Keratinocyte (primary cell): ENCODE results near the gene SIVA1.

Source experiments
- EZH2 ChIP-seq: IDR thresholded peaks from one replicate; pipeline ENCODE4 v1.6.1; 2012; ENCODE audit warnings: inconsistent platforms, mild to moderate bottlenecking, low read length, moderate library complexity
- TF ChIP-seq, protein P1 (sequence below), 3 experiments: IDR thresholded peaks in 1 of 3; conservative IDR thresholded peaks in 1 of 3; optimal IDR thresholded peaks in 1 of 3; 2 replicates in 2 of 3; 3 replicates in 1 of 3; pipeline versions ENCODE3 to v1.5.1; 2011; ENCODE audit warnings: low read length in 3 of 3, mild to moderate bottlenecking in 3 of 3, moderate library complexity in 2 of 3, control low read depth in 1 of 3, inconsistent platforms in 1 of 3; ENCODE audit not compliant: insufficient read depth in 2 of 3; ENCODE audit errors: extremely low read depth in 1 of 3

DNA sequence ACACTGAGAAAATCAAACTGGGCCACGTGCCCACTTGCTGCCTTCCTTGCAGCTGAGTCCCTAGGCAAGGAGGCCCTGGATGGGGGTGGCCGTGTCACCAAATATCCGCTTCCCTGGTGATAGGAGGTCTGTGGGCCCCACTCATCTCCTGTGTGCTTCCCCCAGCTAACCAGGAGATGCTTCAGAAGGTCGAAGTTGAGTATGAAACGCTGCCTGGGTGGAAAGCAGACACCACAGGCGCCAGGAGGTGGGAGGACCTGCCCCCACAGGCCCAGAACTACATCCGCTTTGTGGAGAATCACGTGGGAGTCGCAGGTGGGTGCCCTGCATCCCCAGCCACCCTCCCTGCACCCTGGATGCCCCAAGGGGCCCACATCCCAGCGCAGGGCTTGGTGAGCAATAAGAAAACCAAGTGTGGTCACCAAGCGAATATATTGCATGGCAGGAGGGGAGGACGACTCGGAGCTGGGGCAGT, 6.8 kb upstream of the SIVA1 start:
- TF ChIP-seq, protein P1, sequence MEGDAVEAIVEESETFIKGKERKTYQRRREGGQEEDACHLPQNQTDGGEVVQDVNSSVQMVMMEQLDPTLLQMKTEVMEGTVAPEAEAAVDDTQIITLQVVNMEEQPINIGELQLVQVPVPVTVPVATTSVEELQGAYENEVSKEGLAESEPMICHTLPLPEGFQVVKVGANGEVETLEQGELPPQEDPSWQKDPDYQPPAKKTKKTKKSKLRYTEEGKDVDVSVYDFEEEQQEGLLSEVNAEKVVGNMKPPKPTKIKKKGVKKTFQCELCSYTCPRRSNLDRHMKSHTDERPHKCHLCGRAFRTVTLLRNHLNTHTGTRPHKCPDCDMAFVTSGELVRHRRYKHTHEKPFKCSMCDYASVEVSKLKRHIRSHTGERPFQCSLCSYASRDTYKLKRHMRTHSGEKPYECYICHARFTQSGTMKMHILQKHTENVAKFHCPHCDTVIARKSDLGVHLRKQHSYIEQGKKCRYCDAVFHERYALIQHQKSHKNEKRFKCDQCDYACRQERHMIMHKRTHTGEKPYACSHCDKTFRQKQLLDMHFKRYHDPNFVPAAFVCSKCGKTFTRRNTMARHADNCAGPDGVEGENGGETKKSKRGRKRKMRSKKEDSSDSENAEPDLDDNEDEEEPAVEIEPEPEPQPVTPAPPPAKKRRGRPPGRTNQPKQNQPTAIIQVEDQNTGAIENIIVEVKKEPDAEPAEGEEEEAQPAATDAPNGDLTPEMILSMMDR (optimal IDR thresholded peaks at IDR 0.05 in 1 of 3, IDR thresholded peaks at IDR 0.05 in 1 of 3, conservative IDR thresholded peaks at IDR 0.05 in 1 of 3; ENCODE audit: extremely low read depth in 1 of 3, insufficient read depth in 2 of 3, low read length in 3 of 3) = no peak
- no peak for TF ChIP-seq EZH2
